ENCODE data around the gene ZNF564. TPM values are rescaled to one million over a fixed set of nuclear protein-coding genes. Genes with fewer than 3 reads are reported as not detected.

Gene ZNF564
- total and polyA plus RNA-seq, 2 of the 13 experiments (the other 11 are each of a cell fraction or from before 2014, with no cell fraction given), result 2.3 to 11.1 TPM

GRCh38 chr19:12551060-12551832, at the start of gene ZNF564 (continued):
- TF ChIP-seq, protein P1, sequence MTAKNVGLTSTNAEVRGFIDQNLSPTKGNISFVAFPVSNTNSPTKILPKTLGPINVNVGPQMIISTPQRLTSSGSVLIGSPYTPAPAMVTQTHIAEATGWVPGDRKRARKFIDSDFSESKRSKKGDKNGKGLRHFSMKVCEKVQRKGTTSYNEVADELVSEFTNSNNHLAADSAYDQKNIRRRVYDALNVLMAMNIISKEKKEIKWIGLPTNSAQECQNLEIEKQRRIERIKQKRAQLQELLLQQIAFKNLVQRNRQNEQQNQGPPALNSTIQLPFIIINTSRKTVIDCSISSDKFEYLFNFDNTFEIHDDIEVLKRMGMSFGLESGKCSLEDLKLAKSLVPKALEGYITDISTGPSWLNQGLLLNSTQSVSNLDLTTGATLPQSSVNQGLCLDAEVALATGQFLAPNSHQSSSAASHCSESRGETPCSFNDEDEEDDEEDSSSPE (CRISPR knock-in tag; IDR thresholded peaks at IDR 0.05), result no peak; the same call in none of the 2 replicates
- TF ChIP-seq, protein P2, sequence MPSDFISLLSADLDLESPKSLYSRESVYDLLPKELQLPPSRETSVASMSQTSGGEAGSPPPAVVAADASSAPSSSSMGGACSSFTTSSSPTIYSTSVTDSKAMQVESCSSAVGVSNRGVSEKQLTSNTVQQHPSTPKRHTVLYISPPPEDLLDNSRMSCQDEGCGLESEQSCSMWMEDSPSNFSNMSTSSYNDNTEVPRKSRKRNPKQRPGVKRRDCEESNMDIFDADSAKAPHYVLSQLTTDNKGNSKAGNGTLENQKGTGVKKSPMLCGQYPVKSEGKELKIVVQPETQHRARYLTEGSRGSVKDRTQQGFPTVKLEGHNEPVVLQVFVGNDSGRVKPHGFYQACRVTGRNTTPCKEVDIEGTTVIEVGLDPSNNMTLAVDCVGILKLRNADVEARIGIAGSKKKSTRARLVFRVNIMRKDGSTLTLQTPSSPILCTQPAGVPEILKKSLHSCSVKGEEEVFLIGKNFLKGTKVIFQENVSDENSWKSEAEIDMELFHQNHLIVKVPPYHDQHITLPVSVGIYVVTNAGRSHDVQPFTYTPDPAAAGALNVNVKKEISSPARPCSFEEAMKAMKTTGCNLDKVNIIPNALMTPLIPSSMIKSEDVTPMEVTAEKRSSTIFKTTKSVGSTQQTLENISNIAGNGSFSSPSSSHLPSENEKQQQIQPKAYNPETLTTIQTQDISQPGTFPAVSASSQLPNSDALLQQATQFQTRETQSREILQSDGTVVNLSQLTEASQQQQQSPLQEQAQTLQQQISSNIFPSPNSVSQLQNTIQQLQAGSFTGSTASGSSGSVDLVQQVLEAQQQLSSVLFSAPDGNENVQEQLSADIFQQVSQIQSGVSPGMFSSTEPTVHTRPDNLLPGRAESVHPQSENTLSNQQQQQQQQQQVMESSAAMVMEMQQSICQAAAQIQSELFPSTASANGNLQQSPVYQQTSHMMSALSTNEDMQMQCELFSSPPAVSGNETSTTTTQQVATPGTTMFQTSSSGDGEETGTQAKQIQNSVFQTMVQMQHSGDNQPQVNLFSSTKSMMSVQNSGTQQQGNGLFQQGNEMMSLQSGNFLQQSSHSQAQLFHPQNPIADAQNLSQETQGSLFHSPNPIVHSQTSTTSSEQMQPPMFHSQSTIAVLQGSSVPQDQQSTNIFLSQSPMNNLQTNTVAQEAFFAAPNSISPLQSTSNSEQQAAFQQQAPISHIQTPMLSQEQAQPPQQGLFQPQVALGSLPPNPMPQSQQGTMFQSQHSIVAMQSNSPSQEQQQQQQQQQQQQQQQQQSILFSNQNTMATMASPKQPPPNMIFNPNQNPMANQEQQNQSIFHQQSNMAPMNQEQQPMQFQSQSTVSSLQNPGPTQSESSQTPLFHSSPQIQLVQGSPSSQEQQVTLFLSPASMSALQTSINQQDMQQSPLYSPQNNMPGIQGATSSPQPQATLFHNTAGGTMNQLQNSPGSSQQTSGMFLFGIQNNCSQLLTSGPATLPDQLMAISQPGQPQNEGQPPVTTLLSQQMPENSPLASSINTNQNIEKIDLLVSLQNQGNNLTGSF (CRISPR knock-in tag; IDR thresholded peaks at IDR 0.05), result peak; percentile 50; the same call in 1 of the 2 replicates
- TF ChIP-seq ZNF710 (CRISPR knock-in tag; IDR thresholded peaks at IDR 0.05; ENCODE audit: borderline replicate concordance), result peak; percentile 91; the same call in 1 of the 2 replicates
- TF ChIP-seq ZBTB42 (CRISPR knock-in tag; IDR thresholded peaks at IDR 0.05), result peak; percentile 74; the same call in 1 of the 2 replicates
- TF ChIP-seq BCLAF1 (IDR thresholded peaks at IDR 0.05), result no peak
- TF ChIP-seq CEBPZ (IDR thresholded peaks at IDR 0.05; ENCODE audit: low read length), result peak; percentile 87
- no peak for TF ChIP-seq ZMYM3 (CRISPR knock-in tag; IDR thresholded peaks at IDR 0.05)
- peak; percentile 82 for TF ChIP-seq ZNF883 (CRISPR knock-in tag; IDR thresholded peaks at IDR 0.05; ENCODE audit: not compliant biosample characterization)
- no peak for TF ChIP-seq CC2D1A (CRISPR knock-in tag; IDR thresholded peaks at IDR 0.05)
- TF ChIP-seq SMC3 (IDR thresholded peaks at IDR 0.05; ENCODE audit: low read length), result no peak
